Gastrocnemius medialis (tissue), 4 donors: ENCODE results near the gene CPNE7. TPM values are rescaled to one million over a fixed set of nuclear protein-coding genes. Genes with fewer than 3 reads are reported as not detected.

Experiments
- ATAC-seq, 2 donors: fragments of 150-250 bp; one replicate each; pipeline ENCODE4 v1.9.1; 2016
- DNase-seq, 2 donors: peaks; one replicate each; pipeline ENCODE4 v3.0.0-alpha.2; 2019
- H3K27ac ChIP-seq, 4 donors: fragments of 200-600 bp; sonication (generic); 1 replicate in 1 of 4; 2 replicates in 3 of 4; pipeline ENCODE4 v1.5.1; 2016 to 2018; ENCODE audit warnings: mild to moderate bottlenecking in 2 of 4, moderate library complexity in 1 of 4
- H3K27me3 ChIP-seq, 3 donors: fragments of 200-600 bp; sonication (generic) in 2 of 3; 1 replicate in 1 of 3; 2 replicates in 2 of 3; pipeline versions ENCODE4 v1.5.1 to v1.6.0; 2016 to 2019; ENCODE audit warnings: mild to moderate bottlenecking in 1 of 3, moderate library complexity in 1 of 3
- H3K36me3 ChIP-seq, 2 donors: fragments of 200-600 bp; sonication (generic) in 1 of 2; one replicate each; pipeline ENCODE4 v1.5.1; 2017 to 2018
- H3K4me1 ChIP-seq, 2 donors: fragments of 200-600 bp; sonication (generic) in 1 of 2; one replicate each; pipeline ENCODE4 v1.5.1; 2016 to 2017; ENCODE audit warnings: mild to moderate bottlenecking in 2 of 2
- H3K4me3 ChIP-seq, 4 donors: fragments of 200-600 bp; sonication (generic) in 3 of 4; 1 replicate in 1 of 4; 2 replicates in 3 of 4; pipeline ENCODE4 v1.5.1; 2016 to 2019; ENCODE audit warnings: mild to moderate bottlenecking in 2 of 4
- H3K9me3 ChIP-seq, 3 donors: fragments of 200-600 bp; sonication (generic) in 2 of 3; 1 replicate in 1 of 3; 2 replicates in 2 of 3; pipeline ENCODE4 v1.5.1; 2016 to 2019
- POLR2A ChIP-seq, 2 donors: fragments of 450-650 bp; IDR thresholded peaks; one replicate each; pipeline ENCODE4 v1.6.1; 2017; ENCODE audit warnings: antibody characterized with exemption in 2 of 2, mild to moderate bottlenecking in 2 of 2, moderate library complexity in 2 of 2
- in situ Hi-C, 4 donors: fragments of 200-750 bp; cut with MboI; loops; one replicate each; pipeline versions ENCODE4 v1.15.0 to v1.8.0; 2017; ENCODE audit warnings: low sequenced_read_pairs in 4 of 4
- intact Hi-C: fragments of 100-400 bp; cut with DNase I; formaldehyde crosslinking; loops from one replicate; pipeline ENCODE4 v1.15.1; 2023; ENCODE audit warnings: low total_unique reads
- total RNA-seq, 4 donors: library from RNA; depleted of rRNA; stranded (reverse); fragments of >200 nt; gene quantifications; one replicate each; pipeline versions ENCODE4 v1.1.0 to v1.2.3, GENCODE V29; 2016
- TF ChIP-seq, protein P1 (sequence below), 5 experiments: fragments of 450-650 bp in 3 of 5; fragments of 200-600 bp in 2 of 5; sonication (generic) in 2 of 5; IDR thresholded peaks in 4 of 5; conservative IDR thresholded peaks in 1 of 5; 1 replicate in 4 of 5; 2 replicates in 1 of 5; pipeline ENCODE4 v1.5.1; 2016 to 2019; ENCODE audit warnings: antibody characterized with exemption in 5 of 5, mild to moderate bottlenecking in 3 of 5, moderate library complexity in 3 of 5

CPNE7 gene
- total RNA-seq, 4 donors from 2014 or later = not detected

GRCh38 chr16:89639385-89639784, 63.8 kb downstream of the CPNE7 start:
- intact Hi-C loops = no loop called here
- no peak for ATAC-seq
- H3K4me1 ChIP-seq = peaks cover 8% of the 10 kb centered on the region in 2 donors
- no peak overlapping the region for H3K27ac ChIP-seq
- no peak for DNase-seq
- TF ChIP-seq POLR2A (IDR thresholded peaks at IDR 0.05) = no peak
- TF ChIP-seq, protein P1, sequence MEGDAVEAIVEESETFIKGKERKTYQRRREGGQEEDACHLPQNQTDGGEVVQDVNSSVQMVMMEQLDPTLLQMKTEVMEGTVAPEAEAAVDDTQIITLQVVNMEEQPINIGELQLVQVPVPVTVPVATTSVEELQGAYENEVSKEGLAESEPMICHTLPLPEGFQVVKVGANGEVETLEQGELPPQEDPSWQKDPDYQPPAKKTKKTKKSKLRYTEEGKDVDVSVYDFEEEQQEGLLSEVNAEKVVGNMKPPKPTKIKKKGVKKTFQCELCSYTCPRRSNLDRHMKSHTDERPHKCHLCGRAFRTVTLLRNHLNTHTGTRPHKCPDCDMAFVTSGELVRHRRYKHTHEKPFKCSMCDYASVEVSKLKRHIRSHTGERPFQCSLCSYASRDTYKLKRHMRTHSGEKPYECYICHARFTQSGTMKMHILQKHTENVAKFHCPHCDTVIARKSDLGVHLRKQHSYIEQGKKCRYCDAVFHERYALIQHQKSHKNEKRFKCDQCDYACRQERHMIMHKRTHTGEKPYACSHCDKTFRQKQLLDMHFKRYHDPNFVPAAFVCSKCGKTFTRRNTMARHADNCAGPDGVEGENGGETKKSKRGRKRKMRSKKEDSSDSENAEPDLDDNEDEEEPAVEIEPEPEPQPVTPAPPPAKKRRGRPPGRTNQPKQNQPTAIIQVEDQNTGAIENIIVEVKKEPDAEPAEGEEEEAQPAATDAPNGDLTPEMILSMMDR (IDR thresholded peaks at IDR 0.05 in 4 of 5, conservative IDR thresholded peaks at IDR 0.05 in 1 of 5) = no peak
- H3K4me3 ChIP-seq = no peak overlapping the region
- H3K36me3 ChIP-seq = peaks cover 0 to 1% of the 10 kb centered on the region in 2 donors
- in situ Hi-C loops = no loop called here
- H3K9me3 ChIP-seq = no peaks in the 10 kb centered on the region
- no peaks in the 10 kb centered on the region for H3K27me3 ChIP-seq

DNA sequence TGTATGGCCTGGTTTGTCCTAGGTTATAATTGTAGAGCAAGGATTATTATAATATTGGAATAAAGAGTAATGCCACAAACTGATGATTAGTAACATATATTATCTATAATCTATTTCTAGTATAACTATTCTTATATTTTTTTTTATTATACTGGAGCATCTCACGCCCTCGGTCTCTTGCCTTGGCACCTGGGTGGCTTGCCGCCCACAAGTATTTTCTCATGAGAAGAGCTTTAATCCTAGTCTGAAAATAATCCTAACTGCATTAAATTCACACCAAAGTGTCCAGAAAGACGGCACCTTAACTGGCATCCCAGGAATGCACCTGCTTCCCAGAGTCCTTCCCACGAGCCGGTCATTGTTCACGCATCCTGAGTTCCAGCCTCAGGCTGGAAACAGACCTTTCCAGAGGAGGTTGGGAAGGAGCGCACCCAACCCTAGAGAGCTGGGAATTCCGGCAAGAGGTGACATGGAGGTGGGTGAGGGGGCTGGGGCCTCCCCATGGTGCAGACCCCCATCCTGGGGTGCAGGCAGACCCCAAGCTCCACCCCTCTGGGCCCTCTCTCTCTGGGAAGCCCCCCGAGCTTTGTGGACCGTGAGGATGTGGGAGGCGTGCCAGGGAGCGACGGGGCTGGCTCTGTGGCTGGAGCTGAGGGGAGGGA, 66.0 kb downstream of the CPNE7 start:
- in situ Hi-C loops = no loop called here
- H3K27me3 ChIP-seq = no peaks in the 10 kb centered on the region
- intact Hi-C loops = no loop called here
- H3K4me3 ChIP-seq = peak overlapping the region in 1 of 4 donors; percentile 51
- H3K4me1 ChIP-seq = peaks cover 8% of the 10 kb centered on the region in 2 donors
- H3K36me3 ChIP-seq = peaks cover 0 to 23% of the 10 kb centered on the region in 2 donors
- DNase-seq (no peak), ATAC-seq (no peak)
- no peak overlapping the region for H3K27ac ChIP-seq
- TF ChIP-seq, protein P1 (IDR thresholded peaks at IDR 0.05 in 4 of 5, conservative IDR thresholded peaks at IDR 0.05 in 1 of 5) = no peak
- no peak for TF ChIP-seq POLR2A (IDR thresholded peaks at IDR 0.05)
- no peaks in the 10 kb centered on the region for H3K9me3 ChIP-seq

DNA sequence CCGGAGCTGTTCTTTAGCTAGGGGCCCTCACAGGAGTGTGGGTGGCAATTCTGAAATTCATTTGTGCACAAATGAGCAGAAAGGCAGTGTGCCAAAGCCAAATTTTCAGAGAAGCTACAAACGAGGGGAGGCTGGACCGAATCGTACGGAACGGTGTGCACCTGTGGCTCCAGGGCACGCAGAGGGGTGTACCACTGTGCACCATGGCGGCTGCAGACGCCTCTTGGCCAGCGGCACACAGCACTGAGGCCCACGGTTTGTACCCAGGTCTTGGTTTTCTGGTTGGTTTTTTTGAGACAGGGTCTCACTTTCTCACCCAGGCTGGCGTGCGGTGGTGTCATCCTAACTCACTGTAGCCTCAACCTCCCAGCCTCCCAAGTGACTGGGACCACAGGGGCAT, 67.0 kb downstream of the CPNE7 start:
- Histone ChIP-seq H3K4me1 (peaks cover 8% of the 10 kb centered on the region in 2 donors), H3K9me3 (no peaks in the 10 kb centered on the region), H3K4me3 (no peak overlapping the region), H3K36me3 (peaks cover 0 to 31% of the 10 kb centered on the region in 2 donors), H3K27ac (no peak overlapping the region), H3K27me3 (no peaks in the 10 kb centered on the region)
- ATAC-seq = no peak
- in situ Hi-C loops = no loop called here
- no peak for TF ChIP-seq POLR2A (IDR thresholded peaks at IDR 0.05)
- TF ChIP-seq, protein P1 (IDR thresholded peaks at IDR 0.05 in 4 of 5, conservative IDR thresholded peaks at IDR 0.05 in 1 of 5) = no peak
- intact Hi-C loops = no loop called here
- no peak for DNase-seq

DNA sequence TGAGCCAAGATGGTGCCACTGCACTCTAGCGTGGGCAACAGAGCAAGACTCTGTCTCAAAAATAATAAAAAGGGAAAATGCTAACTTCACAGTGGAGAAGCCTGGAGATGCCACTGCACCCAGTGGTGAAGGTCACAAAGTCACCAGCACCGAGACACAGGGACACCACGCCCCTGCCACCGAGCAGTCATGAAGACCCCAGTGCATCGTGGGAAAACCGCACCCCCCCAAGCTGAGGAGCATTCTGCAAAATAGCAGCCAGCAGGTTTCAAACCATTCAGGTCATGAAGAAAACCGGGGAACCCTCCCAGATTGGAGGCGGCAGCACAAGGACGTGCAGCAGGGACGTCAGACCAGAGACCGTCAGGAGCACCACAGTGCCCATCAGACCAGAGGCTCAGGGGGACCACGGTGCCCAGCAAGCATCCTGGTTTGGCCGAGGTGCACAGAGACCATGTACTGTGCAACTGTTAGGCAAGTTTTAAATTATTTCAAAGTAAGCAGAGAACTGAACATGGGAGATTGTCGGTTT, 68.3 kb downstream of the CPNE7 start:
- H3K27ac ChIP-seq = no peak overlapping the region
- peaks cover 8% of the 10 kb centered on the region in 2 donors for H3K4me1 ChIP-seq
- H3K4me3 ChIP-seq = no peak overlapping the region
- intact Hi-C loops = no loop called here
- peaks cover 0 to 31% of the 10 kb centered on the region in 2 donors for H3K36me3 ChIP-seq
- no peaks in the 10 kb centered on the region for H3K9me3 ChIP-seq
- no peaks in the 10 kb centered on the region for H3K27me3 ChIP-seq
- no peak for TF ChIP-seq POLR2A (IDR thresholded peaks at IDR 0.05)
- TF ChIP-seq, protein P1 (IDR thresholded peaks at IDR 0.05 in 4 of 5, conservative IDR thresholded peaks at IDR 0.05 in 1 of 5) = no peak
- in situ Hi-C loops = no loop called here
- ATAC-seq = no peak
- no peak for DNase-seq
